GM18519 (cell line): ENCODE data around the gene ABCC1.
"Not testable (repeated sequence)": the region's sequence is repeated elsewhere in the genome, so short reads cannot be mapped to it uniquely, and the experiment has no call there.

ENCODE experiments used
- ATAC-seq: cut with Tn5 transposase; IDR thresholded peaks from one replicate; pipeline ENCODE4 v1.9.1; 2021; ENCODE audit warnings: mild to moderate bottlenecking, moderate library complexity; ENCODE audit not compliant: unreplicated experiment, low FRiP score

Gene ABCC1

DNA sequence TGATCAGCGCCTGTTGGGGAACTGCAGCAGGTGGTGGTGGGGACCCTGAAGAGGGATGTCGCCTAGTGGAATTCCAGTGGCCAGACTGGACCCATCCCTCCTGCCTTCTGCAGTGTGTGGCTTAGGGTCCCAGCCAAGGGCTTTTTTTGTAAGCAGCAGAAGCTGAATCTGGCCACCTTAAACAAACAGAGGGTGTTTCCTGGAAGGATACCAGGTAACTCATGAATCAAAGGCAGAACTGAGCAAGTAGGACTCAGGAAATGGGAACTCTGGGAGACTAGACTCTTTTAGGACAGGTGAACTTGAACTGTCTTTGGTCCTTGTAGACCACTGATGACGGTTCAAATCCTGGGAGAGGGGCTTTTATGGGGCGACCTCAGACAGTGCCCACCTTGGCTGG is 149.9 kb downstream of the ABCC1 start:
- ATAC-seq: no peak

GRCh38 chr16:16100631-16101030 is 151.2 kb downstream of the ABCC1 start:
- ATAC-seq: no peak

DNA sequence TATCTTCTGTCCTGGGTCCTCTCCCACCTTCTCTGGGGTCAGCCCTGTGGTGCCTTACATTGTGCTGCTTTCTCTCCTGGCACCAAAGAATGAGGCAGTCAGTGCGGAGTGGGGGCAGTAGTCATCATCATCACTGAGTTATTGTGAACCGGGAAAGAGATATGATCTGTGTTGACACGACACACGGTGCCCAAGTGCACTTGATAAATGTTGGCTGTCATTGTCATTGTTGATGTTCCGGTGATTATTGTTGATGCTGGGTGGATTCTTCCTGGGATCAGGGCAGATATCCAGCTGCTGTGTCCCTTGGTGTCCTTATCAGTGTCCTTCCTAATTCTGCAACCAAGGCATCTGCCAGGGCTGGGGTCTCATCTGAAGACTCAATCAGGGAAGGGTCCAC is 152.2 kb downstream of the ABCC1 start:
- no peak for ATAC-seq

DNA sequence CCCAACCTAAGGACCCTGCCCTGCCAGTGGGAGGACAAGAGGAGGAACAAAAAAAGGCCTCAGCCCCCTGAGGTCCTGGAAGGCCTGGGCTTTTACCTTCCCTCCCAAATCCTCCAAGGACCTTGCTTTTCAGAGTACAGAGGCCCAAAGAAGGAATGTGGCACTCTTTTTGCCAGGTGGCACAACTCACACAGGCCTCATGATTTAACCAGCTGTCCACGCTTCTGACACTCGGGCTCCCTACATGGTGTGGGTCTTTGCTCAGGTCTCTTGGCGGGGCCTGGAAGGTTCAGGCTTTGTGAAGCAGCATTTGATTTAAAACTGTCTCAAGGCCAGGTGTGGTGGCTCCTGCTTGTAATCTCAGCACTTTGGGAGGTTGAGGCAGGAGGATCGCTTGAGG is 153.3 kb downstream of the ABCC1 start:
- ATAC-seq: no peak

GRCh38 chr16:16104132-16104803 is 154.9 kb downstream of the ABCC1 start:
- ATAC-seq: not testable (repeated sequence)

GRCh38 chr16:16104804-16105141 is 155.4 kb downstream of the ABCC1 start:
- not testable (repeated sequence) for ATAC-seq

DNA sequence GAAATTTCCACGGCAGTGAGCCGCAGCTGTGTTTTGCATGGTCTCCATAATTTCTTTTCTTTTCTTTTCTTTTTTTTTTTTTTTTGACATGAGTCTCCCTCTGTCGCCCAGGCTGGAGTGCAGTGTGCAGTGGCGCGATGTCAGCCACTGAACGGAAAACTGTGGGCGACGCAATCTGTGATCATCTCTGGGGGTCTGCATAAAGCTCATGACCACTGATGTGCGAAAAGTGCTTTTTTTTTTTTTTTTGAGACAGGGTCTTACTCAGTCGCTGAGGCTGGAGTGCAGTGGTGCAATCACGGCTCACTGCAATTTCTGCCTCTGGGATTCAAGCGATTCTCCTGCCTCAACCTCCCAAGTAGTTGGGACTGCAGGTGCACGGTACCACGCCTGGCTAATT is 156.2 kb downstream of the ABCC1 start:
- no peak for ATAC-seq

DNA sequence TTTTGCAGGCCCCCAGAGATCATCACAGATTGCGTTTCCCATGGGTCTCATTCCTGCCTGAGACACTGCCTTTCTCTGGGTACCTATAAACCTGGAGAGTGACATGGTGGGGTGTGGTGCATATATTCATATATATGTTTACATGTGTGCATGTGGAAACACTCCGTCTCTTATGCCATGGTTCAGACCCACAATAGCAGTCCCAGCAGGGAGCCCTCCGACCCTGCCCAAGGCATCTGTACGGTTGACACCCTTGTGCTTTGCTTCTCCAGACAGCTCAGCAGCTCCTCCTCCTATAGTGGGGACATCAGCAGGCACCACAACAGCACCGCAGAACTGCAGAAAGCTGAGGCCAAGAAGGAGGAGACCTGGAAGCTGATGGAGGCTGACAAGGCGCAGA is 157.1 kb downstream of the ABCC1 start:
- no peak for ATAC-seq

DNA sequence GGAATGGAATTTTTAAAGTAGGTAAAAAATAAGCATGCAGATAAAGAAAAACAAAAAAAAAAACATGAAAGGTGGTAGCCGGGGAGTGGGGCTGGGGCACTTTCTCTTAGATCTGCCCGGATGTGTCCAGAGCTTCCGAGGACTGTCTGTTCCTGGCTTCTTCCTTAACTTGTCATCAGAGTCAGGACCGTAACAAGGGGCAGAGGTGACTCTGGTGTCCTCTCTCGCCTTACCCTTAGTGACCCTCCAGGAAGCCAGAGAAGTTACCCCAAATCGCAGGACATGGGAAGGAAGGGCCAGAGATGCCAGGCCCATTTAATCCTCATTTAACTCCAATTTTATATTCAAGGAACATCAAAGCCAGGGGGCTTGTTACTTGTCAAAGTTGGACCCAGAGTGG is 158.4 kb downstream of the ABCC1 start:
- ATAC-seq: no peak

DNA sequence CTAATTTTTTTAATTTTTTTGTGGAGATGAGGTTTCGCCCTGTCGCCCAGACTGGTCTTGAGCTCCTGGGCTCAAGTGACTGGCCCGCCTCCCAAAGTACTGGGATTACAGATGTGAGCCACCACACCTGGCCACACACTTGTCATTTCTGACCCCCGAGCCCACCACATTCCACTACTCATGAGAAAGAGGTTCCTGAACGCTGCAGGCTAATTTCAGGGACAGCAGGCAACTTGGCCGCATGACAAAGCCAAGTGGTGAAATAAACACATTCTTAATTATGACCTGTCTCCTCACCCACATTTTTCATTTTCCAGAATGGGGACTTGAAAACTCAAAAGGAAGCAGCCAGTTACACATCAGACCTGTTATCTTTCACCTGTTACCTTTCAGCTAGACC is 159.3 kb downstream of the ABCC1 start:
- ATAC-seq: no peak

GRCh38 chr16:16109453-16110110 is 160.2 kb downstream of the ABCC1 start:
- no peak for ATAC-seq

DNA sequence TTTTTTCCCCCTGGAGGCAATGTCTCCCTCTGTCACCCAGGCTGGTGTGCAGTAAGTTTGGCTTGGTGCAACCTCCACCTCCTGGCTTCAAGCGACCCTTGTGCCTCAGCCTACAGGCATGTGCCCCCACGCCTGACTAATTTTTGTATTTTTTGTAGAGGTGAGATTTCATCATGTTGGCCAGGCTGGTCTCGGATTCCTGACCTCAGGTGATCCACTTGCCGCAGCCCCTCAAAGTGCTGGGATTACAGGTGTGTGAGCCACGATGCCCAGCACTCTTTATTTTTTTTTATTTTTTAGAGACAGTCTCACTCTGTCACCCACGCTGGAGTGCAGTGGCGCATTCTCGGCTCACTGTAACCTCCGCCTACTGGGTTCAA is 160.7 kb downstream of the ABCC1 start:
- ATAC-seq: no peak

GRCh38 chr16:16111639-16112038 is 162.2 kb downstream of the ABCC1 start:
- no peak for ATAC-seq

- ATAC-seq: no peak
Measured at GRCh38 chr16:16112450-16113053, 163.1 kb downstream of the ABCC1 start.

DNA sequence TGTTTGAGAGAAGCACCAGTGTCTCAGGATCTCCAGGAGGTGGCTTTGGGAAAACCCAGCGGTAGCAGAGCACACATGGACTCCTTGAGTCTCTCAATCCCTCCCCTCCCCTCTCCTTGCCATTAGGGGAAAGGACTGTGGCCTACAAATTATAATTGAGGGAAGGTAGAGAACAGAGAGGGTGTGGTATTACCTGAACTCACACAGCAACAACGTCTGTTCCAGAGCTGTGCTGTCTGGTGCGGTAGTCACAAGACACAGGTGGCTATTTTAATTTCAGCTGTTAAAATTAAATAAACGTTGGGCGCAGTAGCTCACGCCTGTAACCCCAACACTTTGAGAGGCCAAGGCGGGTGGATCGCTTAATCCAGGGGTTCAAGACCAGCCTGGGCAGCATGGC is 163.7 kb downstream of the ABCC1 start:
- no peak for ATAC-seq

DNA sequence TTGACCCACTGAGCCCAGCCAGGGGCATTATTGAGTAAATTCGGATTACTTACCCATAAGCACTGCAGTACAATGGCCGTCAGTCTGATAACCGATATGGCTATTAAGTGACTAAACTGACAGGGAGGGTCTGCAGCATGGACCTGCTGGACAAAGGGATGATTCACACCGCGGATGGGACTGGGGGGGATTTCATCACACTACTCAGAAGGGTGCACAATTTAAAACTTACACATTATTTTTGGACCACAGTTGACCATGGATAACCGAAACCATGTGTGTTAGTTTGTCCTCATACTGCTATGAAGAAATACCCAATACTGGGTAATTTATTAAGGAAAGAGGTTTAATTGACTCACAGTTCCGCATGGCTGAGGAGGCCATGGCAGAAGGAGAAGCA is 167.4 kb downstream of the ABCC1 start:
- ATAC-seq: no peak

- ATAC-seq: no peak
Measured at GRCh38 chr16:16118337-16118736, 168.9 kb downstream of the ABCC1 start.

DNA sequence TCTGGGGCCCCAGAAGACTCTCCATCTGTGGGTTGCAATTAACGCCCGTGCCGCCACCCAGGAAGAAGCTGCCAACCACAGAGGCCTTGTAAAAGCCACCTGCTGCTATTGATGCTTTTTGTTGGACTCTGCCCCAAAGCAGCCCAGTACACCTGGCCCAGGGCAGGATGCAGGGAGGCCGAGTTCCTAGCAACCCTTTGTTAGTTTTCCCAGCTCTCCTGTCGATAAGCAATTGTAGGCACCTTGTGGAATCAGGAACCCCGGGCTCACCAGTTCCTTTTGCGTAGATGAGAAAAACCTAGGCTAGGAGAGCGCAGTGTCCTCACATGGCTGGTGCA is 170.6 kb downstream of the ABCC1 start:
- no peak for ATAC-seq

DNA sequence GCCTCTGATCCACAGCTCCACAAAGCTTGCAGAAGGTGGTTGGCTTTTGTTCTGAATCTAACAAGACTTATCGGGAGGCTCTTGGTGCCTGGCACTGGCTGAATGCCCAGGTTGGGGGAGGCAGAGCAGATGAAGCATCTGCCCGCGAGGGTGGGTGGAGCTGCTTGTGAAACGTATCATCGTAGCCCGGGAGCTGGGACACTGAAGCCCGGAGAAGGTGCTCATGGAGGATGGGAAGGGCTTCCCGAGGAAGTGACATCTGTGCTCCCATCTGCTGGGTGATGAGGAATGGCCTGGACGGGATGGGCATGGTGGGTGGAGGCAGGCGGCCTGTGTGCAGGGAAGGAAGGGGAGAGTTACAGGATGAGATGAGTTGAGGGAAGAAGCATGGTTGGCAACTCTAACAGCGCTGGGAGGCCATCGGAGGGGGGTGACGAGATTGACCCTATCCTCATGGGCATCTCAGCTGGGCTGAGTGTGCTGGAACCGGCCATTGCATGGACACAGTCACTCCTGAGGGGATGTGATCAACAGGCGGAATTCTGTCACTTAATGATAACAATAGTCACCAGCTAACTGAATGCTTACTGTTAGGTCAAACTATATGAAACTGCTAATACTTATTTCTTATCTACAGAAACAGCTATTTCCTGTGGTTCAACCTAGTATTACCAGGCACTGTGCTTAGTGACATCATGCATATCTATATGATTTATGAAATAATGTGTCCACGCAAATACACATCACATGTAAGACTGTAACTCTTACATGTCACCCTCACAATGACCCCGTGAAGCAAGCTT is 171.2 kb downstream of the ABCC1 start:
- no peak for ATAC-seq

- no peak for ATAC-seq
Measured at GRCh38 chr16:16121185-16121727, 171.8 kb downstream of the ABCC1 start.

- ATAC-seq: no peak
Measured at GRCh38 chr16:16122264-16122663, 172.8 kb downstream of the ABCC1 start.
